OCI-LY1 (cell line): ENCODE data around the gene CYYR1.
A peak's percentile ranks its signal among the peaks of the same experiment; 100 is the strongest.

Experiments used
- H2AFZ ChIP-seq: fragments of 200-600 bp; sonication (generic), shearing (Covaris generic); 2 replicates; pipeline ENCODE4 v1.6.0; 2014; ENCODE audit warnings: antibody characterized with exemption, mild to moderate bottlenecking, low read length
- H3F3A ChIP-seq: fragments of 200-600 bp; sonication (generic), shearing (Covaris generic); 2 replicates; pipeline ENCODE4 v1.6.0; 2014; ENCODE audit warnings: mild to moderate bottlenecking, antibody characterized with exemption, low read length, moderate library complexity; ENCODE audit not compliant: insufficient read depth
- H3K27ac ChIP-seq: fragments of 200-600 bp; sonication (generic); 2 replicates; pipeline ENCODE4 v1.5.1; 2014; ENCODE audit warnings: low read length, mixed run types, mild to moderate bottlenecking, low read depth; ENCODE audit not compliant: poor library complexity, severe bottlenecking
- H3K27me3 ChIP-seq: fragments of 200-600 bp; sonication (generic); 2 replicates; pipeline ENCODE4 v1.6.0; 2014; ENCODE audit warnings: antibody characterized with exemption, mild to moderate bottlenecking, low read length, moderate library complexity; ENCODE audit not compliant: insufficient read depth
- H3K36me3 ChIP-seq: fragments of 200-600 bp; sonication (generic); 2 replicates; pipeline ENCODE4 v1.6.1; 2014; ENCODE audit warnings: mild to moderate bottlenecking, antibody characterized with exemption, low read length, moderate library complexity, mixed read lengths; ENCODE audit not compliant: insufficient read depth
- H3K4me1 ChIP-seq: fragments of 200-600 bp; sonication (generic); 2 replicates; pipeline ENCODE4 v1.5.1; 2014; ENCODE audit warnings: mild to moderate bottlenecking, low read length, moderate library complexity; ENCODE audit not compliant: insufficient read depth, severe bottlenecking
- H3K4me2 ChIP-seq: fragments of 200-600 bp; sonication (generic), shearing (Covaris generic); 2 replicates; pipeline ENCODE4 v1.6.1; 2014; ENCODE audit warnings: low read length
- H3K4me3 ChIP-seq: fragments of 200-600 bp; sonication (generic); 2 replicates; pipeline ENCODE4 v1.5.1; 2014; ENCODE audit warnings: low read length, low read depth, mild to moderate bottlenecking, mixed read lengths; ENCODE audit not compliant: poor library complexity, severe bottlenecking
- H3K79me2 ChIP-seq: fragments of 200-600 bp; shearing (Covaris generic); 2 replicates; pipeline ENCODE4 v1.6.1; 2016; ENCODE audit warnings: mixed run types, low read length, mixed read lengths; ENCODE audit not compliant: insufficient read depth
- H3K9ac ChIP-seq: fragments of 200-600 bp; sonication (generic), shearing (Covaris generic); 2 replicates; pipeline ENCODE4 v1.6.1; 2014; ENCODE audit warnings: mild to moderate bottlenecking, low read length, mixed read lengths
- H3K9me2 ChIP-seq: fragments of 200-600 bp; sonication (generic), shearing (Covaris generic); 2 replicates; pipeline ENCODE4 v1.6.1; 2014; ENCODE audit warnings: low read depth, mild to moderate bottlenecking, low read length, mixed read lengths
- H3K9me3 ChIP-seq: fragments of 200-600 bp; shearing (Covaris generic); 2 replicates; pipeline ENCODE4 v1.6.1; 2014; ENCODE audit warnings: low read length, mixed read lengths
- H4K20me1 ChIP-seq: fragments of 200-600 bp; sonication (generic), shearing (Covaris generic); 2 replicates; pipeline ENCODE4 v1.6.0; 2016; ENCODE audit warnings: mild to moderate bottlenecking, low read length; ENCODE audit not compliant: insufficient read depth
- CTCF ChIP-seq: fragments of 200-600 bp; sonication (generic), shearing (Covaris generic); IDR thresholded peaks from 2 replicates; pipeline ENCODE4 v1.5.1; 2017; ENCODE audit warnings: mild to moderate bottlenecking, antibody characterized with exemption, low read length, moderate library complexity, mixed read lengths
- EZH2 ChIP-seq: fragments of 200-600 bp; sonication (generic), shearing (Covaris generic); IDR thresholded peaks from 2 replicates; pipeline ENCODE4 v1.8.0; 2017; ENCODE audit warnings: borderline replicate concordance, mixed run types, mild to moderate bottlenecking, antibody characterized with exemption, low read length, moderate library complexity, mixed read lengths

CYYR1 gene

GRCh38 chr21:26441149-26441548 lies 131.9 kb downstream of the CYYR1 start:
- Histone ChIP-seq H3K9me2 (no peaks in the 10 kb centered on the region), H3K4me3 (no peak overlapping the region), H3K27ac (no peak overlapping the region), H3K4me1 (peaks cover 23% of the 10 kb centered on the region), H3K9ac (no peak overlapping the region), H3K27me3 (no peaks in the 10 kb centered on the region), H3K4me2 (no peak overlapping the region), H3K9me3 (peaks cover 6% of the 10 kb centered on the region; the same call in 1 of the 2 replicates), H3K79me2 (no peaks in the 10 kb centered on the region), H3F3A (no peaks in the 10 kb centered on the region), H2AFZ (no peak overlapping the region), H3K36me3 (no peaks in the 10 kb centered on the region; the same call in 1 of the 2 replicates), H4K20me1 (no peaks in the 10 kb centered on the region)
- TF ChIP-seq CTCF: no peak
- no peak for TF ChIP-seq EZH2

- H3K79me2 ChIP-seq: no peaks in the 10 kb centered on the region
- no peak overlapping the region for H3K27ac ChIP-seq
- peaks cover 6% of the 10 kb centered on the region; the same call in 1 of the 2 replicates for H3K9me3 ChIP-seq
Measured at GRCh38 chr21:26438976-26439375, 134.1 kb downstream of the CYYR1 start.

GRCh38 chr21:26437326-26438009 lies 135.6 kb downstream of the CYYR1 start:
- Histone ChIP-seq H3K4me2 (peak overlapping the region; percentile 20; the same call in 1 of the 2 replicates), H4K20me1 (no peaks in the 10 kb centered on the region), H3K36me3 (no peaks in the 10 kb centered on the region; the same call in 1 of the 2 replicates), H3K9me2 (no peaks in the 10 kb centered on the region), H3K9me3 (peaks cover 6% of the 10 kb centered on the region; the same call in 1 of the 2 replicates), H3K9ac (peak overlapping the region; percentile 16; the same call in 1 of the 2 replicates), H3K4me1 (peaks cover 40% of the 10 kb centered on the region), H3F3A (no peaks in the 10 kb centered on the region), H3K27ac (peak overlapping the region; percentile 68), H3K4me3 (no peak overlapping the region), H2AFZ (no peak overlapping the region), H3K79me2 (no peaks in the 10 kb centered on the region), H3K27me3 (no peaks in the 10 kb centered on the region)
- no peak for TF ChIP-seq CTCF

More at GRCh38 chr21:26438976-26439375, 134.1 kb downstream of the CYYR1 start:
- no peaks in the 10 kb centered on the region for H3F3A ChIP-seq
- H3K9me2 ChIP-seq: no peaks in the 10 kb centered on the region
- H3K4me3 ChIP-seq: no peak overlapping the region
- no peak overlapping the region for H3K9ac ChIP-seq
- no peak overlapping the region for H2AFZ ChIP-seq
- H3K36me3 ChIP-seq: no peaks in the 10 kb centered on the region; the same call in 1 of the 2 replicates
- TF ChIP-seq CTCF (no peak), EZH2 (no peak)
- H3K4me1 ChIP-seq: peaks cover 30% of the 10 kb centered on the region
- H4K20me1 ChIP-seq: no peaks in the 10 kb centered on the region
- no peak overlapping the region for H3K4me2 ChIP-seq
- no peaks in the 10 kb centered on the region for H3K27me3 ChIP-seq
